HepG2 (cell line): ENCODE measurements around the gene TXNRD1. TPM values are rescaled to one million over a fixed set of nuclear protein-coding genes. Genes with fewer than 3 reads are reported as not detected.

Experiments
- ATAC-seq: fragments of 200-7000 bp; cut with Tn5 transposase; 3 replicates; pipeline ENCODE4 v1.9.1; 2020; ENCODE audit warnings: mild to moderate bottlenecking, moderate library complexity
- BruUV-seq: library from RNA; stranded (reverse); fragments of 400-500 nt; replicated peaks from 2 replicates; lab custom pipeline; 2021; lab: Mats Ljungman, UMichigan
- CTCF ChIA-PET: fragments of 300-600 bp; formaldehyde crosslinking; extraction: SDS; loops from one replicate; lab custom pipeline; 2021; ENCODE audit warnings: low total read pairs, inconsistent platforms, low intra/inter-chr PET ratio; lab: Yijun Ruan, JAX
- POLR2A ChIA-PET: fragments of 350-600 bp; sonication (Branson Sonifier 250); formaldehyde crosslinking; loops from one replicate; lab custom pipeline; 2020; ENCODE audit warnings: antibody characterized with exemption, inconsistent platforms; lab: Yijun Ruan, JAX
- DNase-seq: peaks from one replicate; pipeline ENCODE4 v3.0.0-alpha.2; 2015; ENCODE audit warnings: low spot score
- FAIRE-seq: peaks from 3 replicates; lab custom pipeline; 2011; peaks lifted over from hg19 to GRCh38; lab: Jason Lieb, UNC
- H2AFZ ChIP-seq: one replicate; pipeline ENCODE4 v1.6.1; 2011; ENCODE audit warnings: low read length, inconsistent platforms
- H3K27ac ChIP-seq: fragments of 300-600 bp; 3 replicates; pipeline ENCODE4 v1.8.0; 2011; ENCODE audit warnings: mixed run types, mild to moderate bottlenecking, mixed read lengths, low read length, inconsistent platforms; ENCODE audit not compliant: insufficient read depth; ENCODE audit errors: extremely low read length
- H3K27me3 ChIP-seq, 2 experiments: fragments of 200-600 bp in 1 of 2; 2 replicates in 1 of 2; 3 replicates in 1 of 2; pipeline versions ENCODE4 v1.6.0 to v1.8.0; 2011; ENCODE audit warnings: low read length in 2 of 2, mild to moderate bottlenecking in 2 of 2, moderate library complexity in 2 of 2, inconsistent platforms in 1 of 2; ENCODE audit not compliant: insufficient read depth in 2 of 2, control insufficient read depth in 1 of 2
- H3K36me3 ChIP-seq, 2 experiments: fragments of 200-600 bp in 1 of 2; replicated peaks in 1 of 2; 2 replicates in 1 of 2; 3 replicates in 1 of 2; pipeline versions ENCODE4 v1.5.1 to v1.8.0; 2011; ENCODE audit warnings: low read length in 2 of 2, inconsistent platforms in 1 of 2; ENCODE audit not compliant: insufficient read depth in 2 of 2, control insufficient read depth in 1 of 2
- H3K4me1 ChIP-seq: 2 replicates; pipeline ENCODE4 v1.5.1; 2012; ENCODE audit warnings: low read length, inconsistent platforms; ENCODE audit not compliant: insufficient read depth
- H3K4me2 ChIP-seq: 2 replicates; pipeline ENCODE4 v1.6.0; 2011; ENCODE audit warnings: low read depth, low read length, inconsistent platforms
- H3K4me3 ChIP-seq, 3 experiments: fragments of 200-600 bp in 1 of 3; sonication (generic), shearing (Covaris generic) in 1 of 3; replicated peaks in 1 of 3; 2 replicates each; pipeline ENCODE4 v1.5.1; 2011 to 2016; ENCODE audit warnings: low read length in 3 of 3, inconsistent platforms in 2 of 3, low read depth in 2 of 3, mild to moderate bottlenecking in 2 of 3, control low read depth in 1 of 3, mixed read lengths in 1 of 3; ENCODE audit not compliant: insufficient read depth in 1 of 3
- H3K79me2 ChIP-seq: one replicate; pipeline ENCODE4 v1.6.1; 2011; ENCODE audit warnings: low read length, inconsistent platforms; ENCODE audit not compliant: insufficient read depth
- H3K9ac ChIP-seq: 2 replicates; pipeline ENCODE4 v1.6.0; 2011; ENCODE audit warnings: mild to moderate bottlenecking, low read depth, low read length, inconsistent platforms; ENCODE audit not compliant: insufficient read depth
- H3K9me3 ChIP-seq: 2 replicates; pipeline ENCODE4 v1.5.1; 2012; ENCODE audit warnings: mild to moderate bottlenecking, low read length
- H4K20me1 ChIP-seq: 2 replicates; pipeline ENCODE4 v1.6.0; 2011; ENCODE audit warnings: inconsistent platforms, mild to moderate bottlenecking, low read length, moderate library complexity; ENCODE audit not compliant: insufficient read depth
- IRF9 ChIP-seq: sonication (generic); formaldehyde crosslinking; IDR thresholded peaks from 2 replicates; pipeline ENCODE4 v1.8.0; 2022; ENCODE audit warnings: missing genetic modification reagents, mild to moderate bottlenecking, borderline replicate concordance
- NR3C1 ChIP-seq: sonication (generic); formaldehyde crosslinking; IDR thresholded peaks from 2 replicates; pipeline ENCODE4 v1.4.0; 2020; ENCODE audit warnings: missing genetic modification reagents
- POLR2AphosphoS2 ChIP-seq: IDR thresholded peaks from 2 replicates; pipeline ENCODE4 v1.6.1; 2011; ENCODE audit warnings: low read depth, low read length, improper control_type of control experiment
- RBAK ChIP-seq: sonication (generic); formaldehyde crosslinking; IDR thresholded peaks from 2 replicates; pipeline ENCODE4 v1.5.1; 2020; ENCODE audit warnings: mild to moderate bottlenecking, missing genetic modification reagents
- ZBTB33 ChIP-seq: sonication (generic); formaldehyde crosslinking; IDR thresholded peaks from 2 replicates; pipeline ENCODE4 v1.4.0; 2020; ENCODE audit warnings: missing genetic modification reagents
- ZNF138 ChIP-seq: sonication (generic); formaldehyde crosslinking; IDR thresholded peaks from 2 replicates; pipeline ENCODE4 v1.5.0; 2020; ENCODE audit warnings: mild to moderate bottlenecking, low read depth, missing genetic modification reagents
- ZNF20 ChIP-seq: sonication (generic); formaldehyde crosslinking; IDR thresholded peaks from 2 replicates; pipeline ENCODE4 v1.4.0; 2020; ENCODE audit warnings: mild to moderate bottlenecking, moderate library complexity, missing genetic modification reagents
- ZSCAN21 ChIP-seq: sonication (generic); formaldehyde crosslinking; IDR thresholded peaks from 2 replicates; pipeline ENCODE4 v1.8.0; 2022; ENCODE audit warnings: mild to moderate bottlenecking, missing genetic modification reagents, moderate library complexity, borderline replicate concordance
- WGBS: methylation state at CpG from one replicate; pipeline ENCODE4 v1.1.6; 2017; ENCODE audit warnings: low lambda C conversion rate; 5-methylcytosine and 5-hydroxymethylcytosine counted together
- in situ Hi-C: cut with HindIII; loops from 2 replicates; pipeline ENCODE4 v1.10.0; 2017; ENCODE audit warnings: low pct_unique_long_range_greater_than_20kb; ENCODE audit not compliant: extremely low pct_ligation_motif_present
- intact Hi-C: fragments of 100-400 bp; cut with micrococcal nuclease; formaldehyde crosslinking; loops from one replicate; pipeline ENCODE4 v1.10.0; 2022; ENCODE audit not compliant: unreplicated experiment
- polyA plus RNA-seq, 8 experiments: library from polyadenylated mRNA; depleted of rRNA in 3 of 8; stranded (reverse) in 7 of 8; unstranded in 1 of 8; fragments of >200 nt; fragmentation: Illumina TruSeq in 4 of 8; extraction: Trizol in 4 of 8; gene quantifications; 2 replicates each; pipeline versions ENCODE4 v1.2.1 to v1.2.3, GENCODE V29; 2011 to 2016; ENCODE audit warnings: low read depth in 4 of 8, missing spikeins in 1 of 8, mixed read lengths in 1 of 8; ENCODE audit not compliant: insufficient read depth in 1 of 8
- total RNA-seq, 5 experiments: library from RNA; depleted of rRNA; stranded (reverse); fragments of >200 nt; fragmentation: Illumina TruSeq; extraction: Trizol; gene quantifications; 2 replicates each; pipeline ENCODE4 v1.2.3, GENCODE V29; 2016; ENCODE audit warnings: low read depth in 1 of 5
- TF ChIP-seq, protein P1 (sequence below): sonication (generic); formaldehyde crosslinking; IDR thresholded peaks from 2 replicates; pipeline ENCODE4 v1.4.0; 2020; ENCODE audit warnings: mild to moderate bottlenecking, missing genetic modification reagents, borderline replicate concordance
- TF ChIP-seq, protein P2 (sequence below): IDR thresholded peaks from 2 replicates; pipeline ENCODE4 v1.6.1; 2012; ENCODE audit warnings: low read length, improper control_type of control experiment

Gene TXNRD1
- total and polyA plus RNA-seq, 2 of the 13 experiments (the other 11 are each of a cell fraction or from before 2014, with no cell fraction given) = 54.0 to 190 TPM

- POLR2A ChIA-PET = no interaction called here
- no peak for DNase-seq
- H2AFZ ChIP-seq = no peak overlapping the region
- peaks cover 8% of the 10 kb centered on the region; the same call in 1 of the 2 replicates for H3K4me1 ChIP-seq
- no peak overlapping the region for H3K9ac ChIP-seq
- intact Hi-C loops (no loop called here), in situ Hi-C loops (no loop called here)
- no peaks in the 10 kb centered on the region for H3K9me3 ChIP-seq
- H3K27ac ChIP-seq = no peak overlapping the region
- FAIRE-seq = no peak
- no peak overlapping the region for H3K4me2 ChIP-seq
- no peaks in the 10 kb centered on the region for H3K36me3 ChIP-seq
- no TSS peak for BruUV-seq
- H4K20me1 ChIP-seq = no peaks in the 10 kb centered on the region
- CTCF ChIA-PET = no interaction called here
- no peaks in the 10 kb centered on the region for H3K79me2 ChIP-seq
- H3K27me3 ChIP-seq = no peaks in the 10 kb centered on the region
- no peak for ATAC-seq
- 57% methylated on average over 10 of the region's 10 CpGs for WGBS
- H3K4me3 ChIP-seq = no peak overlapping the region
- TF ChIP-seq RBAK (no peak), ZSCAN21 (no peak), NR3C1 (CRISPR knock-in tag) (no peak), ZNF138 (CRISPR knock-in tag) (no peak), IRF9 (CRISPR knock-in tag) (no peak), ZBTB33 (no peak), POLR2AphosphoS2 (no peak), ZNF20 (CRISPR knock-in tag) (no peak)
- TF ChIP-seq, protein P1, sequence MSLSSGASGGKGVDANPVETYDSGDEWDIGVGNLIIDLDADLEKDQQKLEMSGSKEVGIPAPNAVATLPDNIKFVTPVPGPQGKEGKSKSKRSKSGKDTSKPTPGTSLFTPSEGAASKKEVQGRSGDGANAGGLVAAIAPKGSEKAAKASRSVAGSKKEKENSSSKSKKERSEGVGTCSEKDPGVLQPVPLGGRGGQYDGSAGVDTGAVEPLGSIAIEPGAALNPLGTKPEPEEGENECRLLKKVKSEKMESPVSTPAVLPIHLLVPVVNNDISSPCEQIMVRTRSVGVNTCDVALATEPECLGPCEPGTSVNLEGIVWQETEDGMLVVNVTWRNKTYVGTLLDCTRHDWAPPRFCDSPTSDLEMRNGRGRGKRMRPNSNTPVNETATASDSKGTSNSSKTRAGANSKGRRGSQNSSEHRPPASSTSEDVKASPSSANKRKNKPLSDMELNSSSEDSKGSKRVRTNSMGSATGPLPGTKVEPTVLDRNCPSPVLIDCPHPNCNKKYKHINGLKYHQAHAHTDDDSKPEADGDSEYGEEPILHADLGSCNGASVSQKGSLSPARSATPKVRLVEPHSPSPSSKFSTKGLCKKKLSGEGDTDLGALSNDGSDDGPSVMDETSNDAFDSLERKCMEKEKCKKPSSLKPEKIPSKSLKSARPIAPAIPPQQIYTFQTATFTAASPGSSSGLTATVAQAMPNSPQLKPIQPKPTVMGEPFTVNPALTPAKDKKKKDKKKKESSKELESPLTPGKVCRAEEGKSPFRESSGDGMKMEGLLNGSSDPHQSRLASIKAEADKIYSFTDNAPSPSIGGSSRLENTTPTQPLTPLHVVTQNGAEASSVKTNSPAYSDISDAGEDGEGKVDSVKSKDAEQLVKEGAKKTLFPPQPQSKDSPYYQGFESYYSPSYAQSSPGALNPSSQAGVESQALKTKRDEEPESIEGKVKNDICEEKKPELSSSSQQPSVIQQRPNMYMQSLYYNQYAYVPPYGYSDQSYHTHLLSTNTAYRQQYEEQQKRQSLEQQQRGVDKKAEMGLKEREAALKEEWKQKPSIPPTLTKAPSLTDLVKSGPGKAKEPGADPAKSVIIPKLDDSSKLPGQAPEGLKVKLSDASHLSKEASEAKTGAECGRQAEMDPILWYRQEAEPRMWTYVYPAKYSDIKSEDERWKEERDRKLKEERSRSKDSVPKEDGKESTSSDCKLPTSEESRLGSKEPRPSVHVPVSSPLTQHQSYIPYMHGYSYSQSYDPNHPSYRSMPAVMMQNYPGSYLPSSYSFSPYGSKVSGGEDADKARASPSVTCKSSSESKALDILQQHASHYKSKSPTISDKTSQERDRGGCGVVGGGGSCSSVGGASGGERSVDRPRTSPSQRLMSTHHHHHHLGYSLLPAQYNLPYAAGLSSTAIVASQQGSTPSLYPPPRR (CRISPR knock-in tag) = no peak
- TF ChIP-seq, protein P2, sequence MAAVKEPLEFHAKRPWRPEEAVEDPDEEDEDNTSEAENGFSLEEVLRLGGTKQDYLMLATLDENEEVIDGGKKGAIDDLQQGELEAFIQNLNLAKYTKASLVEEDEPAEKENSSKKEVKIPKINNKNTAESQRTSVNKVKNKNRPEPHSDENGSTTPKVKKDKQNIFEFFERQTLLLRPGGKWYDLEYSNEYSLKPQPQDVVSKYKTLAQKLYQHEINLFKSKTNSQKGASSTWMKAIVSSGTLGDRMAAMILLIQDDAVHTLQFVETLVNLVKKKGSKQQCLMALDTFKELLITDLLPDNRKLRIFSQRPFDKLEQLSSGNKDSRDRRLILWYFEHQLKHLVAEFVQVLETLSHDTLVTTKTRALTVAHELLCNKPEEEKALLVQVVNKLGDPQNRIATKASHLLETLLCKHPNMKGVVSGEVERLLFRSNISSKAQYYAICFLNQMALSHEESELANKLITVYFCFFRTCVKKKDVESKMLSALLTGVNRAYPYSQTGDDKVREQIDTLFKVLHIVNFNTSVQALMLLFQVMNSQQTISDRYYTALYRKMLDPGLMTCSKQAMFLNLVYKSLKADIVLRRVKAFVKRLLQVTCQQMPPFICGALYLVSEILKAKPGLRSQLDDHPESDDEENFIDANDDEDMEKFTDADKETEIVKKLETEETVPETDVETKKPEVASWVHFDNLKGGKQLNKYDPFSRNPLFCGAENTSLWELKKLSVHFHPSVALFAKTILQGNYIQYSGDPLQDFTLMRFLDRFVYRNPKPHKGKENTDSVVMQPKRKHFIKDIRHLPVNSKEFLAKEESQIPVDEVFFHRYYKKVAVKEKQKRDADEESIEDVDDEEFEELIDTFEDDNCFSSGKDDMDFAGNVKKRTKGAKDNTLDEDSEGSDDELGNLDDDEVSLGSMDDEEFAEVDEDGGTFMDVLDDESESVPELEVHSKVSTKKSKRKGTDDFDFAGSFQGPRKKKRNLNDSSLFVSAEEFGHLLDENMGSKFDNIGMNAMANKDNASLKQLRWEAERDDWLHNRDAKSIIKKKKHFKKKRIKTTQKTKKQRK = no peak
These were observed 39.8 kb upstream of the TXNRD1 start for GRCh38 chr12:104175726-104176247.
